Measurements from ENCODE around the gene ID2.

- TF ChIP-seq CTCF (conservative IDR thresholded peaks at IDR 0.05; ENCODE audit: low read depth, low read length) (no peak), EZH2 (IDR thresholded peaks at IDR 0.05; ENCODE audit: borderline replicate concordance, low read depth, low read length, poor library complexity, severe bottlenecking) (no peak)
Observed at GRCh38 chr2:8679827-8680731, 1.8 kb upstream of the ID2 start.
